ENCODE measurements around the gene SETD3.

DNA sequence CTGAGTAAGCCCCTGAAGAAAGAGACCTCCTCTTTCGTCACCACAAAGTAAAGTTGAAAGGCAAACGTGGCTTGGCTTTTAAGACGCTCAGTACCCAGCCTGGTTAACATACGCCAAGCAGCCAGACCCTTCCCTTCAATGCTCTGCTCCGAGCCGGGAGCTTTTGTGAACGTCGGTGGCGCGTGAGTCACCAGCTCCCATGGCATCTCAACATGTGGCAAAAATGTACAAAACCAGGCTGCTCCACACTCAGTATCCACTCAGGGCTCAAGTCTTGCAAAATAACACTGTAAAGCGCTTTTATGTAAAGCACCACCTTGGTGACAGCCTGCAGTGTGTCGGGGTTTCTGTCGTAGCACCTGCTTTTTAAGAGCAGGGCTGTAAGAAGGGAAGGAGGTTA lies 89.0 kb downstream of the SETD3 start:
- TF ChIP-seq EZH2 (IDR thresholded peaks at IDR 0.05; ENCODE audit: borderline replicate concordance, low read length): no peak
- TF ChIP-seq, protein P1, sequence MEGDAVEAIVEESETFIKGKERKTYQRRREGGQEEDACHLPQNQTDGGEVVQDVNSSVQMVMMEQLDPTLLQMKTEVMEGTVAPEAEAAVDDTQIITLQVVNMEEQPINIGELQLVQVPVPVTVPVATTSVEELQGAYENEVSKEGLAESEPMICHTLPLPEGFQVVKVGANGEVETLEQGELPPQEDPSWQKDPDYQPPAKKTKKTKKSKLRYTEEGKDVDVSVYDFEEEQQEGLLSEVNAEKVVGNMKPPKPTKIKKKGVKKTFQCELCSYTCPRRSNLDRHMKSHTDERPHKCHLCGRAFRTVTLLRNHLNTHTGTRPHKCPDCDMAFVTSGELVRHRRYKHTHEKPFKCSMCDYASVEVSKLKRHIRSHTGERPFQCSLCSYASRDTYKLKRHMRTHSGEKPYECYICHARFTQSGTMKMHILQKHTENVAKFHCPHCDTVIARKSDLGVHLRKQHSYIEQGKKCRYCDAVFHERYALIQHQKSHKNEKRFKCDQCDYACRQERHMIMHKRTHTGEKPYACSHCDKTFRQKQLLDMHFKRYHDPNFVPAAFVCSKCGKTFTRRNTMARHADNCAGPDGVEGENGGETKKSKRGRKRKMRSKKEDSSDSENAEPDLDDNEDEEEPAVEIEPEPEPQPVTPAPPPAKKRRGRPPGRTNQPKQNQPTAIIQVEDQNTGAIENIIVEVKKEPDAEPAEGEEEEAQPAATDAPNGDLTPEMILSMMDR (conservative IDR thresholded peaks at IDR 0.05 in 1 of 2, IDR thresholded peaks at IDR 0.05 in 1 of 2; ENCODE audit: extremely low read depth in 1 of 2, insufficient read depth in 1 of 2, low read depth in 1 of 2, low read length in 2 of 2): no peak
